Measurements from ENCODE around the gene HCFC1.

DNA sequence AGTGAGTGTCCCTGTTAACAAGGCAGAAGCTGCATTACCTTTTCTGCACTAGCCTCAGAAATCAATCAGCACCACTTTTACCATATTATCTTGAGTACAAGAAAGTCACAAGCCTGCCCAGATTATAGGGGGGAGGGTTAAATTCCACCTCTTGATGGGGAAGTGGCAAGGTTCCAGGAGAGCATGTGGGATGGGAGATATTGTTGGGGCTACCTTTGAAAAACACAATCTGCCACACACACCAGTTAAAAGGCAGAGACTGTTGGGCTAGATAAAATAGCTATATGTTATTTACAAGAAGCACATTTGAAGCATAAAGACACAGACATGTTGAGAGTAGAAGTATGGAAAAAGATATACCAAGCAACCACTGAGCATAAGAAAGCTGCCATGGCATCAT, 73.7 kb downstream of the HCFC1 start:
- TF ChIP-seq FOXK2 (IDR thresholded peaks at IDR 0.05) (no peak), ZNF384 (IDR thresholded peaks at IDR 0.05) (no peak), HDGF (IDR thresholded peaks at IDR 0.05; ENCODE audit: borderline replicate concordance) (no peak), ELF4 (IDR thresholded peaks at IDR 0.05) (no peak)
- TF ChIP-seq, protein P1, sequence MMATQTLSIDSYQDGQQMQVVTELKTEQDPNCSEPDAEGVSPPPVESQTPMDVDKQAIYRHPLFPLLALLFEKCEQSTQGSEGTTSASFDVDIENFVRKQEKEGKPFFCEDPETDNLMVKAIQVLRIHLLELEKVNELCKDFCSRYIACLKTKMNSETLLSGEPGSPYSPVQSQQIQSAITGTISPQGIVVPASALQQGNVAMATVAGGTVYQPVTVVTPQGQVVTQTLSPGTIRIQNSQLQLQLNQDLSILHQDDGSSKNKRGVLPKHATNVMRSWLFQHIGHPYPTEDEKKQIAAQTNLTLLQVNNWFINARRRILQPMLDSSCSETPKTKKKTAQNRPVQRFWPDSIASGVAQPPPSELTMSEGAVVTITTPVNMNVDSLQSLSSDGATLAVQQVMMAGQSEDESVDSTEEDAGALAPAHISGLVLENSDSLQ (IDR thresholded peaks at IDR 0.05): no peak
